Measurements from ENCODE around the gene VSTM4.

DNA sequence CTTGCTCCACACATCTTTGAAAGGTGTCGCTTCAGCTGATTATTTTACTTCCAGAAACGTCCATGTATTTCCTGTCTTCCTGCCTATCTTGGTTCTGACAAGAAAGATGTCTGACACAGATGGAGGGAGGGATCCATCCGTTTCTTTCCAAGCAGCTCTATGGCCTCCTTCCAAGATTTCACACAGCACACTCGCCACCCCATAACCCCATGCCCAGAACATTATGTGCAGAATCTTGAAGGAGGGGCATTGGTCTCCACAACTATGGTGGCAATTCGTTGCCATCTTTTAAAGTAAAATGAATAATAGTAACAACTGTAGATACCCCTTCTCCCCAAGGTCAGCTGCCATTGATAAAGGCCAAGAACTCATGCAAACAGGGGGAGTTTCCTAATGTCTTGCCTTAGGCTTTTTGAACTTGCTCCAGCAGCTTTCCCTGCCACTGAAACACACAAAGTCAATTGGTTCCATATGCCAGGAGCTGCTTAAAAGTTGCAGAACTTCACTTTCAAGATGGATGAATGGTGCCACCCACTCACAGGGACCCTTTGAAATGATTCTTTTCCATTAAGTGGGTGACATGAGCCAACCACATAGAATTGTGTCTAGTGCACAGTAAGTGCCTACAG lies 60.0 kb downstream of the VSTM4 start:
- TF ChIP-seq POLR2AphosphoS5 (IDR thresholded peaks at IDR 0.05) (no peak), EP300 (IDR thresholded peaks at IDR 0.05) (no peak), POLR2A (IDR thresholded peaks at IDR 0.05) (no peak)
- TF ChIP-seq, protein P1, sequence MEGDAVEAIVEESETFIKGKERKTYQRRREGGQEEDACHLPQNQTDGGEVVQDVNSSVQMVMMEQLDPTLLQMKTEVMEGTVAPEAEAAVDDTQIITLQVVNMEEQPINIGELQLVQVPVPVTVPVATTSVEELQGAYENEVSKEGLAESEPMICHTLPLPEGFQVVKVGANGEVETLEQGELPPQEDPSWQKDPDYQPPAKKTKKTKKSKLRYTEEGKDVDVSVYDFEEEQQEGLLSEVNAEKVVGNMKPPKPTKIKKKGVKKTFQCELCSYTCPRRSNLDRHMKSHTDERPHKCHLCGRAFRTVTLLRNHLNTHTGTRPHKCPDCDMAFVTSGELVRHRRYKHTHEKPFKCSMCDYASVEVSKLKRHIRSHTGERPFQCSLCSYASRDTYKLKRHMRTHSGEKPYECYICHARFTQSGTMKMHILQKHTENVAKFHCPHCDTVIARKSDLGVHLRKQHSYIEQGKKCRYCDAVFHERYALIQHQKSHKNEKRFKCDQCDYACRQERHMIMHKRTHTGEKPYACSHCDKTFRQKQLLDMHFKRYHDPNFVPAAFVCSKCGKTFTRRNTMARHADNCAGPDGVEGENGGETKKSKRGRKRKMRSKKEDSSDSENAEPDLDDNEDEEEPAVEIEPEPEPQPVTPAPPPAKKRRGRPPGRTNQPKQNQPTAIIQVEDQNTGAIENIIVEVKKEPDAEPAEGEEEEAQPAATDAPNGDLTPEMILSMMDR (IDR thresholded peaks at IDR 0.05): no peak

All from suprapubic skin (tissue), 4 donors.